SW 1271 (cell line): Measurements from ENCODE around the gene LMBRD2.
"Not testable (repeated sequence)": the region's sequence is repeated elsewhere in the genome, so short reads cannot be mapped to it uniquely, and the experiment has no call there.

ENCODE experiments used
- DNase-seq, 2 experiments: peaks; one replicate each; lab custom pipeline; 2025; lab: John Stamatoyannopoulos, UW

Gene LMBRD2

GRCh38 chr5:36151434-36152323 lies at the start of gene LMBRD2, which contains the start of gene SKP2:
LMBRD2 (minus strand) TSS chr5:36151887; CDS start chr5:36143349, 8,538 bp downstream.
SKP2 (plus strand) TSS chr5:36152111; CDS start chr5:36152263, 152 bp downstream.
- peak; percentile 98 for DNase-seq

DNA sequence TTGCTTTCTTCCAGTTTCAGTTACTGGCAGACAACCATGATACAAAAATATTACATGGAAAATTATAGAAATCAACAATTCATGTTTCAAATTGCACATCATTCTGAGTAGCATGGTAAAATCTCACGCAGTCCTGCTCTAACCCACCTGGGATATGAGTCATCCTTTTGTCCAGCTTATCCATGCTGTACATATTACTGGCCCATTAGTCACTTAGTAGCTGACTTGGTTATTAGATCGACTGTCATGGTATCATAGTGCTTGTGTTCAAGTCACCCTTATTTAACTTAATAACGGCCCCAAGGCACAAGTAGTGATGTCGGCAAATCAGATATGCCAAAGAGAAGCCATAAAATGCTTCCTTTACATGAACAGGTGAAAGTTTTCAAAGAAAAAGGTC lies 48.8 kb upstream of the LMBRD2 start:
- DNase-seq, result no peak

GRCh38 chr5:36199620-36200019 lies 47.9 kb upstream of the LMBRD2 start:
- no peak for DNase-seq

DNA sequence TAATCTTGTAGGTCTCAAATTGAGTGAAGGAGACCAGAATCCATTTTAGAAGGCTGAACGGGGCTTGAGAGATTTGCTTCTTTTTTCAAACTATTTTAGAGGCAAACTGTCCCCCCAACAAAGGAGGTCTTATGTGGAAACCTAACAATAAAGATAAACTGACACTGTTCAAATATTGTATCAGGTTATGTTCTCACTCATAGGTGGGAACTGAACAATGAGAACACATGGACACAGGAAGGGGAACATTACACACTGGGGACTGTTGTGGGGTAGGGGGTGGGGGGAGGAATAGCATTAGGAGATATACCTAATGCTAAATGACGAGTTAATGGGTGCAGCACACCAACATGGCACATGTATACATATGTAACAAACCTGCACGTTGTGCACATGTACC lies 47.1 kb upstream of the LMBRD2 start:
- DNase-seq, result not testable (repeated sequence)

DNA sequence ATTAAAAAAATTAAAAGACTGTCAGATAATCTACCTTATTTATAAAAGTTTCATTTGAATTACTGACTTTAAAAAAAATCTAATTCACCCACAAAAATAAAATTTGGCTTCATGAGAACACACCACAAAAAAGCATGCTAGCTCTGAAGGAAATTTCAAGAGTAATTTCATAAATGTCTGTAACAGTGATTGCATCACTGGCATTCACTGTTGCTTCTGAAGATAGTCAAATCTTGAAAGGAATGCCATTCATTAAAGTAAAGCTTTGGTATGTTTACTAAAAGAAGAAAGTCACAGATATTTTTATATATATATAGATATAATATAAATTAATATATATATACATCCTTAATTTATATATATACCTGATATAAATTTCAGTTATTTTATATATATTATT lies 46.6 kb upstream of the LMBRD2 start:
- no peak for DNase-seq

- no peak for DNase-seq
Measured at GRCh38 chr5:36193746-36194145, 42.1 kb upstream of the LMBRD2 start.

GRCh38 chr5:36184408-36184807 lies 32.7 kb upstream of the LMBRD2 start:
- not testable (repeated sequence) for DNase-seq

- DNase-seq, result no peak
Measured at GRCh38 chr5:36181774-36182173, 30.1 kb upstream of the LMBRD2 start.

DNA sequence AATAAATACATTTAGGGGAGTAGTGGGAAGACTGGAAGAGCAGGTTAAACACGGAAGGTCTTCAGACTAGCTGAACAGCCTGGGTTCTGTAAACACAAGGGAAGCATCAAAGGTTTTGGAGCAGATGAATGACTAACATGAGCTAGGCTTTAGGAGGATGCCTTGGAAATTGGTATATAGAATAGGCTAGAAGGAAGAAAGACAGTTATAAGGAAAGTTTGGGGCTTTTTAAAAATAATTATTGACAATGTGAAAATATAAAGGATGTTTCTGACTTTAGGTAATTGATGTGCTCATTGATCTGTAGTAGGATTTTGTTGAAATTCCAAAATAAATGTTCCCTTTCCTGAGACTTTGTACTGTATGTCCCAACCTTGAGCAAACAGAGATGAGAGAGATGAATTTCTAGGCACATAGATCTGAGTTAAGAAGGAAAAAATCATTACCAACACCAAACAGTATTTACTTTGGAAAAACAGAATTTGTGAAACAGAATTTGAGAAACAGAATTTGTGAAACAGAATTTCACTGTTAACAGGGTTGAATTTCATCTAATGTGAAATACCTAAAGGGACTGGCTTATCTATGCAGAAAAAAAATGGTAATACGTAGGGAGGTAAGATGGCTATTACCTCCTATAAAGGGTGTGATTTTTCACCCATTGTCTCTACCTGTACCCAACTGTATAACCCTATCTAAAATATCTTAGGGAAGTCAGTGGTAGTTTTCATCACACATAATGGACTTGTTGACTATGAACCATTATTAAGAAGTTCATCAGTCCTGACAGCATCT lies 29.1 kb upstream of the LMBRD2 start:
- no peak for DNase-seq

GRCh38 chr5:36179950-36180349 lies 28.3 kb upstream of the LMBRD2 start:
- DNase-seq, result no peak

DNA sequence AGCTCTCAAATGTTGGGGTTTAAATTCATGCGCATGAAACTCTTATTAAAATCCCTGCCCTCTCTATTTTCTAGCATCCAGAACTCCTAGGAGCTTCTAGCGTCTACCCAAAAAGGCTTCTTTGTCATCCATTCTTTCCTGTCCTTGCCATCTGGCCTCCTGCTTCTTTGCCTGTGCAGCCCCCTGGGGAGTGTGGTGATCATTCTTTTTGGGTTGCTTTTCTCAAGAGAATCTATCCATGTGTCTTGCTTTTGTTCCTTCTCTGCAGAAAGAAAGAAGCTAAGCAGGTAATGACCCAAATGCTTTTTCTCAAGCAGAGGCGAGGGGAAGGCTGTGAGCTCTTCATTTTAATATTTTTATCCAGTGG lies 26.8 kb upstream of the LMBRD2 start:
- no peak for DNase-seq

- DNase-seq, result peak in 1 of 2 experiments; percentile 63
Measured at GRCh38 chr5:36177715-36178523, 26.2 kb upstream of the LMBRD2 start.

DNA sequence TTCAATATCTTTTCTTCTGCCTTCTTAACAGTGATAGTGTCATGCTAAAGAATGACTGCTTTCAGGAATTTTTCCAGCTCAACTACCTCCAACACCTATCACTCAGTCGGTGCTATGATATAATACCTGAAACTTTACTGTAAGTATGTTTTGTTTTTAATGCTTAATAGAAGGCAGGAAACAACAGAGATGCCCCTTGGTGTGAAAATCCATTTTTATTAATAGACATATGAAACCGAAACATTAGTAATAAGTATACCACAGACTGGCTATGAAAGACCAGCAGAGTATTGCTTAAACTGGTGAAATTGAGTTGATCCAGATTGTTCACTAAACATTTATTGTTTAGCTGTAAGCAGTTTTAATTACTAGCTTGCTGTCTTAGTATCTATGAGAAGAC lies 25.5 kb upstream of the LMBRD2 start:
- DNase-seq, result no peak

DNA sequence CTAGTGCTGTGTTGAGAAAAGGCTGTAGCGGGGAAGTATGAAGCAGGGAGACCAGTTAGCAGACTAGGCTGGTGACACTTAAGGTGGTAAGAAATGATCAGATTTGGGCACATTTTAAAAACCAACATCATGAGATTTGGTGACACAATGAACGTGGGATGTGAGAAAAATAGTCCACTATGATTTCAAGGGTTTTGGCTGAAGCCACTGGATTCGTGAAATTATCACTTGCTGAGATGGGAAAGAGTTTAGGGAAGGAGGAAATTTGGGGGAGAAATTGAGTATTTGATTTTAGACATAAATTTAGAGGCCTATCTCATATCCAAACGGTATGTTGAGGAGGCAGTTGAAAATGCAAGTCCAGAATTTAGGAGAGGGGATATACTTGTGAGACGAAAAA lies 23.4 kb upstream of the LMBRD2 start:
- no peak for DNase-seq

GRCh38 chr5:36174119-36174518 lies 22.4 kb upstream of the LMBRD2 start:
- DNase-seq, result no peak

- no peak for DNase-seq
Measured at GRCh38 chr5:36173426-36173825, 21.7 kb upstream of the LMBRD2 start.

GRCh38 chr5:36172599-36172998 lies 20.9 kb upstream of the LMBRD2 start:
- DNase-seq, result no peak

- no peak for DNase-seq
Measured at GRCh38 chr5:36170832-36171424, 19.2 kb upstream of the LMBRD2 start.

GRCh38 chr5:36168737-36169136 lies 17.1 kb upstream of the LMBRD2 start:
- no peak for DNase-seq

- DNase-seq, result no peak
Measured at GRCh38 chr5:36164461-36164860, 12.8 kb upstream of the LMBRD2 start.

GRCh38 chr5:36162810-36163486 lies 11.3 kb upstream of the LMBRD2 start:
- no peak for DNase-seq
